KBM-7 (cell line): ENCODE results near the gene SLAMF6.
"Not testable (repeated sequence)": the region's sequence is repeated elsewhere in the genome, so short reads cannot be mapped to it uniquely, and the experiment has no call there.

Experiments used
- DNase-seq: peaks from one replicate; pipeline ENCODE4 v3.0.0-alpha.2; 2015
- in situ Hi-C: fragments of 300-500 bp; cut with MboI; formaldehyde crosslinking; loops from 2 replicates; pipeline ENCODE4 v1.14.3; 2020; ENCODE audit warnings: low sequenced_read_pairs, low pct_unique_long_range_greater_than_20kb, mixed read lengths

The SLAMF6 gene

DNA sequence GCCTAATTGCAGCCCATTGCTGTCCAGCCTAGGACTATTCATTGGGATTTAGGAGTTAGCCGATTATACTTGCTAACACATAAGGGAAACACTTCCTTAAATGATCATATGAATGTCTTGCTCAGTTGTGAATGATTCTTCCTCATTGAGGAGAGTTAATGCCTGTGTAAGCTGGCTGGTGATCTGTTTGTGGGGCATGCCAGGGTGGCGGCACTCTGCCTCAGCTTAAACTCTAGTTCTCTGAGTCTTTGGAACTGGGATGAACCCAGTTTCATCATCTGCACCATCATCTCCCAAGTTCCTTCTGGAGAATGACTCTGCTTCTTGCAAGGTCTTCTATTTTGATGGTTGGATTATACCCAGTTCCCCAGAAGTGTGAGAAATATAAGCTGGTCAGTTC lies 23.9 kb upstream of the SLAMF6 start:
- in situ Hi-C loops, result no loop called here
- peak; percentile 19 for DNase-seq

DNA sequence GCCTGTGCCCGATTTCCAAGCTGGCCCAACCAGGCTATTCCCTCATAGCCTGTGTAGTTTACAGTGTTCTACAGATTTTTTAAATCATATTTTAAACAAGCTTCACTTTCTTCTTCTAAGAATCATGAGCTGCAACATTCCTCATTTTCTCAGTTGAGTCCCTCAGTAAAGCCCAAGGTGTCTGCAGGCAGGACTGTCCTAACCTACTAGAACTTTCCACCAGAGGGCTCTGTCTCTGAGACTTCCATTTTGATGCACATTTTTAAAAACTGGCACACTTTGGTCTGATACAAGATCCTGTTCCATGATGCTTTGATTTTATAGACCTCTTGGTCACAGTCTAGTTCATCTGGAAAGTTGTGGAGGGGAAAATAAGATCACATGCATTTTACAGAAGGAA lies 21.6 kb upstream of the SLAMF6 start:
- in situ Hi-C loops, result no loop called here
- peak; percentile 74 for DNase-seq

GRCh38 chr1:160542303-160542945 lies 19.4 kb upstream of the SLAMF6 start:
- DNase-seq, result no peak
- in situ Hi-C loops, result no loop called here

GRCh38 chr1:160541622-160542302 lies 18.7 kb upstream of the SLAMF6 start:
- in situ Hi-C loops, result no loop called here

DNA sequence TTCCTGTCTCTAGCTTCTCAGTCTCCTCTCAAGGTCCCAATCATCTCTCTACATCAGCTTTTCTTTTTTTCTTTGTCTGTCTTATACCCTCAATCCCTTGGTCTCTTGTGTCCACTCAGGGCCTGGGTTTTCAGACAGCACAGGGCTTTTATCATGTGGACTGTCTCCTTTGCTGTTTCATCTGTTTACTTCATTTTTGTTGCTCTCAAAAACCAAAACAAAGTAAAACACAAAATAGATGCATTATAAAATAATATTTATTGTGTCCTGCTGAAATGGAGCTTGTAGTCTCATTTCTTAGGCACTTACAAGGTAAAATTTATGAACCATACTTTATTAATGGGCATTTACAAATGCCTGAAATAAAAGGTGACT lies 17.8 kb upstream of the SLAMF6 start:
- no peak for DNase-seq
- in situ Hi-C loops, result no loop called here

More at GRCh38 chr1:160541622-160542302, 18.7 kb upstream of the SLAMF6 start:
- DNase-seq, result no peak

DNA sequence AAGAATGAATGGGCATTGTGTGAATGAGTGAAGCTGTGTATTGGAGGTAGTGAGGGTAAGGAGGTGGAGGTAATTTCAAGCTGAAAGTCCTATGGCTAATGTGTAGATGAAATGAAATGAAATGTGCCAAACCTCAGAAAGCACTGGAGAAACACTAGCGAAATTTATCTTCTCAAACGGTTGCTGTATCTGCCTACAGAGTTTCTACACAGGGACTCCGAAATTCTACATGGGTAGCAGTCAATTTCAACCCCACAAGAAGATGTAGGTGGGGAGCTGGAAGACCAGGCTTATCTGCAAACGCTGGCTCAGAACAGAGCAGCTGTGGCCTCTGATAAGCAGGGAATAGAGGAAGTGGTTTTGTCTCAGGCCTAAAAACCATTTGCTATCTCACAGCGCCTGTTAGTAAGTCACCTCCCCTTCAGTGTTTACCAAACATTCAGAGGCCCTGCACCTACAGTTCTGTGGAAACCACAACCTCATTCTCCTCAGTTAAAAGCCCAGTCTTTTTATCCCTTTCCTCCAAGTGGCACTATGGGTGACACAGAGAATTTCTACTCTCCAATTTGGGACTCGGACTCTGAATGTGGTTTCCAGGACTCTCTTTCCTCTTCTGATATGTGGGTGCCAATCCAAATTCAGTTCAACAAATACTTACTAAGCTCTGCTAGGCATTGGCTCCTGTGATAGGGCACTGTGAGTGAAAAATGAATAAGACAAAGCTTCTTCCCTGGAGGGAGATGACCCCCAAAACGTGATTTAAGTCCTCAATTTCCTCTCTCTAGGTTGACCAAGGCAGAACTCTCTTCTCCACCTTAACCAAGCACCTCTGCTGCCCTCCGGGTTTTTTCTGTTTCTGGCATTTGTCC lies 17.2 kb upstream of the SLAMF6 start:
- in situ Hi-C loops, result no loop called here
- DNase-seq, result peak; percentile 100

GRCh38 chr1:160539684-160539989 lies 16.6 kb upstream of the SLAMF6 start:
- in situ Hi-C loops, result no loop called here
- no peak for DNase-seq

- in situ Hi-C loops, result no loop called here
- DNase-seq, result no peak
Observed at GRCh38 chr1:160538985-160539651, 16.1 kb upstream of the SLAMF6 start.

DNA sequence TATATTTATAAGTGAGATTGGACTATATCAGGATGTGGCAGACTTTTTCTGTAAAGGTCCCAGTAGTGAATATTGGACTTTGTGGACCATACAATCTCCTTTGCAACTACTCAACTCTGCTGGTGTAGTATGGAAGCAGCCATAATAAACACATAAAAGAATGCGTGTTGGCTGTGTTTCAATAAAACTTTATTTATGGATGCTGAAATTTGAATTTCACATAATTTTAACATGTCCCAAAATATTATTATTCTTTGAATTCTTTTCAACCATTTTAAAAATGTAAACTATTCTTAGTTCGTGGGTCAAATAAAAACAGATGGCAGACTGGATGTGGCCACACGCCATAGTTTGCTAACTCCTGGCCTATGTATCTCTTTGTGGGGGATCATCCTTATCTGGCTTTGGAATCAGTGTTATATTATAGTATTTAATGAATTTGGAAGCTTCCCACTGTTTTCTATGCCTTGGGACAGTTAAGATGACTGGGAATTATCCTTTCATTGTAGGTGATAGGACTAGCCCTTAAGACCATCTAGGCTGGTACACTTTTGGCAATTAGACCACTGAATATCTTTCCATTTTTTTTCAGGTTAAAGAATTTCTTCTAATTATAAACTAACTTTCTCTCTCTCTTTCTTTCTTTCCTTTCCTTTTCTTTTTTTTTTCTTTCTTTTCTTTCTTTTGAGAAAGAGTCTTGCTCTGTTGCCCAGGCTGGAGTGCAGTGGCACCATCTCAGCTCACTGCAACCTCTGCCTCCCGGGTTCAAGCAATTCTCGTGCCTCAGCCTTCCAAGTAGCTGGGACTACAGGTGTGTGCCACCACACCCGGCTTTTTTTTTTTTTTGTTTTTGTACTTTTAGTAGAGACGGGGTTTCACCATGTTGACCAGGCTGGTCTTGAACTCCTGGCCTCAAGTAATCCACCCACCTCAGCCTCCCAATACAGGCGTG lies 14.9 kb upstream of the SLAMF6 start:
- in situ Hi-C loops, result no loop called here

DNA sequence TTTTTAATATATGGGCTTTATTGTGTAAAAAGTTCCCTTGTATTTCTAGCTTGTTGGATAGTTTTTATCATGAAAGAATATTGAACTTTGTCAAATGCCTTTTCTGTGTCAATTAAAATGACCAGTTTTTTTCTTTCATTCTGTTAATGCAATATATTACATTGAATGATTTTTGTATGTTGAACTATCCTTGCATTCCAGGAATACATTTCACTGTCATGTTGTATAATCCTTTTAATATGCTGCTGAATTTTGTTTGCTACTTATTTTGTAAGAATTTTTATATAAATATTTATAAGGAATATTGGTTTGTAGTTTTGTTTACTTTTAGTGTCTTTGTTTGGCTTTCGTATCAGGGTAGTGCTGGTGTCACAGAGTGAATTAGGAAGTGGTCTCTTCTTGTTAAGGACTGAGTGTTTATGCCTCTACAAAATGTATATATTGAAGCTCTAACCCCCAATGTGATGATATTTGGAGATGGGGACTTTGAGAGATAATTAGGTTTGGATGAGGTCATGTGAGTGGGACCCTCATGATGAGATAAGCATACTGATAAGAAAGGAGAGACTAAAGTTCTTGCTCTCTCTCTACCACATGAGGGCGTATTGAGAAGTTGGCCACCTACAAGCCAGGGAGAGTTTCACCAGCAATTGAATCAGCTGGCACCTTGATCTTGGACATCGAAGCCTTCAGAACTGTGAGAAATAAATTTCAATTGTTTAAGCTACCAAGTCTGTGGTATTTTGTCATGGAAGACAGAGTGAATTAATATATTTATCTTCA lies 12.0 kb upstream of the SLAMF6 start:
- in situ Hi-C loops, result no loop called here
- DNase-seq, result no peak

More for the DNA sequence above, 14.9 kb upstream of the SLAMF6 start:
- DNase-seq, result no peak

GRCh38 chr1:160532557-160532813 lies 9.4 kb upstream of the SLAMF6 start:
- in situ Hi-C loops, DNase-seq: not testable (repeated sequence)

- in situ Hi-C loops, DNase-seq: not testable (repeated sequence)
Observed at GRCh38 chr1:160531809-160532556, 8.9 kb upstream of the SLAMF6 start.

DNA sequence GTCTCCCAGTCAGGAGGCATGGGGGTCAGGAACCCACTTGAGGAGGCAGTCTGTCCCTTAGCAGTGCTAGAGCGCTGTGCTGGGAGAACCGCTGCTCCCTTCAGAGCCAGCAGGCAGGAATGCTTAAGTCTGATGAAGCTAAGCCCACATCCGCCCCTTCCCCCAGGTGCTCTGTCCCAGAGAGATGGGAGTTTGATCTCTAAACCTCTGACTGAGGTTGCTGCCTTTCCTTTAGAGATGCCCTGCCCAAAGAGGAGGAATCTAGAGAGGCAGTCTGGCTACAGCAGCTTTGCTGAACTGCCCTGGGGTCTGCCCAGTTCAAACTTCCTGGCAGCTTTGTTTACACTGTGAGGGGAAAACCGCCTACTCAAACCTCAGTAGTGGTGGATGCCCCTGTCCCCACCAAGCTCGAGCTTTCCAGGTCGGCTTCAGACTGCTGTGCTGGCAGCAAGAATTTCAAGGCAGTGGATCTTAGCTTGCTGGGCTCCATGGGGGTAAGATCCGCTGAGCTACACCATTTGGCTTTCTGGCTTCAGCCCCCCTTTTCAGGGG lies 6.4 kb upstream of the SLAMF6 start:
- DNase-seq, in situ Hi-C loops: not testable (repeated sequence)

- in situ Hi-C loops, DNase-seq: not testable (repeated sequence)
Observed at GRCh38 chr1:160523789-160524188, 734 bp upstream of the SLAMF6 start.

- in situ Hi-C loops, result no loop called here
- no peak for DNase-seq
Observed at GRCh38 chr1:160522136-160522535, 919 bp downstream of the SLAMF6 start.

- peak; percentile 16 for DNase-seq
- in situ Hi-C loops, result no loop called here
Observed at GRCh38 chr1:160521554-160521953, 1.5 kb downstream of the SLAMF6 start.

DNA sequence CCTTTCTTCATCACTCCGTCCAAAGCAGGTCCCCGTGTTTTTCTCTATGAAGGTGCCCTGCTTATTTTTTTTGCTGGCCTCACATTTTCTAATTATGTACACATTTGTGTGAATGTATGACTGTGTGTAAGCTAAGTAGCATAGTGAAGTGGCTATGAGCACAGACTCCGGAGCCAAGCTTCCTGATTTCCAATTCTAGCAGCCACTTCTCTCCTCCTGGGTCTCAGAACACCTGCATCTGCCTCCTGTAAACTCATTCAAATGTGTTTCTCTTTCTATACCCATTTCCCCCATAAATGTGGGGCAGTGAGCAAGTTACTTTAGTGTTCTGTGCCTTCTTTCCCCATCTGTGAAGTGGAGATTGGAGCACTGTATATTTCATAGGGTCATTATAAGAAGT lies 2.1 kb downstream of the SLAMF6 start:
- in situ Hi-C loops, result no loop called here
- peak; percentile 9 for DNase-seq
